HepG2 (cell line): ENCODE data around the gene MYL6B. TPM values are rescaled to one million over a fixed set of nuclear protein-coding genes. Genes with fewer than 3 reads are reported as not detected.
A peak's percentile ranks its signal among the peaks of the same experiment; 100 is the strongest.

Experiments
- ATAD3A ChIP-seq: sonication (generic); formaldehyde crosslinking; IDR thresholded peaks from 2 replicates; pipeline ENCODE4 v1.4.0; 2020; ENCODE audit warnings: missing genetic modification reagents
- ELF4 ChIP-seq: sonication (generic); formaldehyde crosslinking; IDR thresholded peaks from 2 replicates; pipeline ENCODE4 v1.5.0; 2020; ENCODE audit warnings: missing genetic modification reagents, mild to moderate bottlenecking, moderate library complexity, borderline replicate concordance
- ETV5 ChIP-seq: IDR thresholded peaks from 2 replicates; pipeline ENCODE4 v1.6.1; 2018; ENCODE audit warnings: missing biosample characterization, missing genetic modification reagents, inconsistent platforms, borderline replicate concordance
- FOXC1 ChIP-seq: sonication (generic); formaldehyde crosslinking; IDR thresholded peaks from 2 replicates; pipeline ENCODE4 v1.8.0; 2022; ENCODE audit warnings: mild to moderate bottlenecking, missing genetic modification reagents, borderline replicate concordance
- FOXK1 ChIP-seq: sonication (generic); formaldehyde crosslinking; IDR thresholded peaks from 2 replicates; pipeline ENCODE4 v1.4.0; 2020; ENCODE audit warnings: low read depth, missing genetic modification reagents, borderline replicate concordance
- GPN1 ChIP-seq: sonication (generic); formaldehyde crosslinking; IDR thresholded peaks from 2 replicates; pipeline ENCODE4 v1.5.1; 2020; ENCODE audit warnings: missing genetic modification reagents, borderline replicate concordance
- IRF2 ChIP-seq: IDR thresholded peaks from 2 replicates; pipeline ENCODE4 v1.6.1; 2018; ENCODE audit warnings: missing genetic modification reagents, missing compliant biosample characterization
- NFKB2 ChIP-seq: sonication (generic); formaldehyde crosslinking; IDR thresholded peaks from 2 replicates; pipeline ENCODE4 v1.4.0; 2020; ENCODE audit warnings: missing genetic modification reagents, borderline replicate concordance
- POLR2A ChIP-seq, 2 experiments: IDR thresholded peaks; 2 replicates each; pipeline ENCODE4 v1.6.1; 2011; ENCODE audit warnings: low read depth in 2 of 2, low read length in 2 of 2, mild to moderate bottlenecking in 1 of 2, moderate library complexity in 1 of 2; ENCODE audit not compliant: insufficient read depth in 1 of 2
- RELA ChIP-seq: sonication (generic); formaldehyde crosslinking; IDR thresholded peaks from 2 replicates; pipeline ENCODE4 v1.4.0; 2020; ENCODE audit warnings: missing genetic modification reagents
- SIN3B ChIP-seq: fragments of 150-350 bp; IDR thresholded peaks from 2 replicates; pipeline ENCODE4 v1.6.1; 2014; ENCODE audit warnings: low read length
- SMARCC2 ChIP-seq: fragments of 450-650 bp; IDR thresholded peaks from 2 replicates; pipeline ENCODE4 v1.6.1; 2017; ENCODE audit warnings: antibody characterized with exemption, mild to moderate bottlenecking
- THYN1 ChIP-seq: sonication (generic); formaldehyde crosslinking; IDR thresholded peaks from 2 replicates; pipeline ENCODE4 v1.8.1; 2023; ENCODE audit warnings: low read depth, mild to moderate bottlenecking, moderate library complexity, missing genetic modification reagents, borderline replicate concordance
- ZFP91 ChIP-seq: sonication (generic); formaldehyde crosslinking; IDR thresholded peaks from 2 replicates; pipeline ENCODE4 v1.9.0; 2022; ENCODE audit warnings: missing genetic modification reagents, mild to moderate bottlenecking, borderline replicate concordance
- ZNF660 ChIP-seq: sonication (generic); formaldehyde crosslinking; IDR thresholded peaks from 2 replicates; pipeline ENCODE4 v1.5.1; 2020; ENCODE audit warnings: mild to moderate bottlenecking, low read depth, missing genetic modification reagents, borderline replicate concordance
- ZNF773 ChIP-seq: sonication (generic); formaldehyde crosslinking; IDR thresholded peaks from 2 replicates; pipeline ENCODE4 v1.4.0; 2020; ENCODE audit warnings: missing genetic modification reagents, borderline replicate concordance
- polyA plus RNA-seq, 8 experiments: library from polyadenylated mRNA; depleted of rRNA in 3 of 8; stranded (reverse) in 7 of 8; unstranded in 1 of 8; fragments of >200 nt; fragmentation: Illumina TruSeq in 4 of 8; extraction: Trizol in 4 of 8; gene quantifications; 2 replicates each; pipeline versions ENCODE4 v1.2.1 to v1.2.3, GENCODE V29; 2011 to 2016; ENCODE audit warnings: low read depth in 4 of 8, missing spikeins in 1 of 8, mixed read lengths in 1 of 8; ENCODE audit not compliant: insufficient read depth in 1 of 8
- total RNA-seq, 5 experiments: library from RNA; depleted of rRNA; stranded (reverse); fragments of >200 nt; fragmentation: Illumina TruSeq; extraction: Trizol; gene quantifications; 2 replicates each; pipeline ENCODE4 v1.2.3, GENCODE V29; 2016; ENCODE audit warnings: low read depth in 1 of 5
- TF ChIP-seq, protein P1 (sequence below): sonication (generic); formaldehyde crosslinking; conservative IDR thresholded peaks from 2 replicates; pipeline ENCODE4 v1.4.0; 2020; ENCODE audit warnings: missing genetic modification reagents
- TF ChIP-seq, protein P2 (sequence below): sonication (generic); formaldehyde crosslinking; IDR thresholded peaks from 2 replicates; pipeline ENCODE4 v1.4.0; 2020; ENCODE audit warnings: missing genetic modification reagents, borderline replicate concordance
- TF ChIP-seq, protein P3 (sequence below): sonication (generic); formaldehyde crosslinking; IDR thresholded peaks from 2 replicates; pipeline ENCODE4 v1.4.0; 2020; ENCODE audit warnings: low read depth, missing genetic modification reagents

The MYL6B gene
- total and polyA plus RNA-seq, 2 of the 13 experiments (the other 11 are each of a cell fraction or from before 2014, with no cell fraction given) = 75.7 to 88.7 TPM

DNA sequence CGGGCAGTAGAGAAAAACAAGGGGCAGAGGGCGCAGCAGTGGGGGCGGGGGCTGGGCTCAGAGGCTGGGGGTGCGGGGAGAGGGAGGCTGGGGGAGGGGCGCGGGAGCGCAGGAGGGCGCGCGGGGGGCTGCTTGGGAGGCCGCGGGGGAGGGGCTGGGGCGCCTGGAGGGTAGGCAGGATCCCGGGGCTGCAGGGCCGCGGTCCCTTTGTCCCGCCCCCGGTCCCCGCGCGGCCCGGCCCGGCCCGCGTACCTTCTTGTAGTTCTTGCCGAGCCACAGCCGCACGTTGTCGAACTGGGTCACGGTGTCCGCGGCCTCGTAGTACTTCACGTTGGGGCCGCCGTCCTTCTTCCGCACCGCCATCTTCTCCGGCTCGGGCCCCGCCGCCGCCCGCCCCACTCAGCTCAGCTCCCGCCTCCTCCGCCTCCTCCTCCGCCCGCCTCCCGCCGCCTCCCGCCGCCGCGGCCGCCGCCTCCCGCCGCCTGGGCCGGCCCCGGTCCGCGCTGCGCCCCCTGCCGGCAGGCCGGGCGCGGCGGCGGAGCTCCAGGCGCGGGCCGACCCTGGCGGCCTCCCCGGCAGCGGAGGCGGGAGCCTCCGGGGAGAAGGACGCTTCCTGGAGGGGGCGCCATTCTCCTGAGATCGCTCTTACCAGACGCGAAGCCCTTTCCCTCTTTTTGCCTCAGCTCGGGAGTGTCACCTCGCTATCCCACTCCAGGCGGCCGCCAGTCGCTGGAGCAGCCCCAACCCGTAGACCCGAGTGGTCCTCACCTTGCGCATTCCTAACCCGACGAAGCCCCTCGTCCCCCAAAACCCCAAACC is 36.9 kb downstream of the MYL6B start, which contains the start of gene SMARCC2 (continued):
- TF ChIP-seq, protein P1, sequence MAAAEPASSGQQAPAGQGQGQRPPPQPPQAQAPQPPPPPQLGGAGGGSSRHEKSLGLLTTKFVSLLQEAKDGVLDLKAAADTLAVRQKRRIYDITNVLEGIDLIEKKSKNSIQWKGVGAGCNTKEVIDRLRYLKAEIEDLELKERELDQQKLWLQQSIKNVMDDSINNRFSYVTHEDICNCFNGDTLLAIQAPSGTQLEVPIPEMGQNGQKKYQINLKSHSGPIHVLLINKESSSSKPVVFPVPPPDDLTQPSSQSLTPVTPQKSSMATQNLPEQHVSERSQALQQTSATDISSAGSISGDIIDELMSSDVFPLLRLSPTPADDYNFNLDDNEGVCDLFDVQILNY (CRISPR knock-in tag) = no peak
- TF ChIP-seq, protein P2, sequence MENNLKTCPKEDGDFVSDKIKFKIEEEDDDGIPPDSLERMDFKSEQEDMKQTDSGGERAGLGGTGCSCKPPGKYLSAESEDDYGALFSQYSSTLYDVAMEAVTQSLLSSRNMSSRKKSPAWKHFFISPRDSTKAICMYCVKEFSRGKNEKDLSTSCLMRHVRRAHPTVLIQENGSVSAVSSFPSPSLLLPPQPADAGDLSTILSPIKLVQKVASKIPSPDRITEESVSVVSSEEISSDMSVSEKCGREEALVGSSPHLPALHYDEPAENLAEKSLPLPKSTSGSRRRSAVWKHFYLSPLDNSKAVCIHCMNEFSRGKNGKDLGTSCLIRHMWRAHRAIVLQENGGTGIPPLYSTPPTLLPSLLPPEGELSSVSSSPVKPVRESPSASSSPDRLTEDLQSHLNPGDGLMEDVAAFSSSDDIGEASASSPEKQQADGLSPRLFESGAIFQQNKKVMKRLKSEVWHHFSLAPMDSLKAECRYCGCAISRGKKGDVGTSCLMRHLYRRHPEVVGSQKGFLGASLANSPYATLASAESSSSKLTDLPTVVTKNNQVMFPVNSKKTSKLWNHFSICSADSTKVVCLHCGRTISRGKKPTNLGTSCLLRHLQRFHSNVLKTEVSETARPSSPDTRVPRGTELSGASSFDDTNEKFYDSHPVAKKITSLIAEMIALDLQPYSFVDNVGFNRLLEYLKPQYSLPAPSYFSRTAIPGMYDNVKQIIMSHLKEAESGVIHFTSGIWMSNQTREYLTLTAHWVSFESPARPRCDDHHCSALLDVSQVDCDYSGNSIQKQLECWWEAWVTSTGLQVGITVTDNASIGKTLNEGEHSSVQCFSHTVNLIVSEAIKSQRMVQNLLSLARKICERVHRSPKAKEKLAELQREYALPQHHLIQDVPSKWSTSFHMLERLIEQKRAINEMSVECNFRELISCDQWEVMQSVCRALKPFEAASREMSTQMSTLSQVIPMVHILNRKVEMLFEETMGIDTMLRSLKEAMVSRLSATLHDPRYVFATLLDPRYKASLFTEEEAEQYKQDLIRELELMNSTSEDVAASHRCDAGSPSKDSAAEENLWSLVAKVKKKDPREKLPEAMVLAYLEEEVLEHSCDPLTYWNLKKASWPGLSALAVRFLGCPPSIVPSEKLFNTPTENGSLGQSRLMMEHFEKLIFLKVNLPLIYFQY = peak; percentile 70
- TF ChIP-seq IRF2 (CRISPR knock-in tag) (0 out of 2 replicates have a peak, but pooled peaks have one; percentile 18), SIN3B (no peak), FOXC1 (CRISPR knock-in tag) (no peak), SMARCC2 (no peak), POLR2A (IDR thresholded peaks at IDR 0.05; ENCODE audit: insufficient read depth in 1 of 2, low read depth in 2 of 2, low read length in 2 of 2) (peak; percentile 29 to 46; a peak in 2 of 4 replicates), ZNF773 (no peak), ATAD3A (no peak), ZNF660 (CRISPR knock-in tag) (no peak), ZFP91 (peak; percentile 13; the same call in 1 of the 2 replicates), RELA (CRISPR knock-in tag) (no peak), NFKB2 (no peak), FOXK1 (0 out of 2 replicates have a peak, but pooled peaks have one; percentile 12), ETV5 (CRISPR knock-in tag) (no peak; the same call in 1 of the 2 replicates), ELF4 (CRISPR knock-in tag) (no peak), GPN1 (CRISPR knock-in tag) (no peak), THYN1 (CRISPR knock-in tag) (no peak)
- TF ChIP-seq, protein P3, sequence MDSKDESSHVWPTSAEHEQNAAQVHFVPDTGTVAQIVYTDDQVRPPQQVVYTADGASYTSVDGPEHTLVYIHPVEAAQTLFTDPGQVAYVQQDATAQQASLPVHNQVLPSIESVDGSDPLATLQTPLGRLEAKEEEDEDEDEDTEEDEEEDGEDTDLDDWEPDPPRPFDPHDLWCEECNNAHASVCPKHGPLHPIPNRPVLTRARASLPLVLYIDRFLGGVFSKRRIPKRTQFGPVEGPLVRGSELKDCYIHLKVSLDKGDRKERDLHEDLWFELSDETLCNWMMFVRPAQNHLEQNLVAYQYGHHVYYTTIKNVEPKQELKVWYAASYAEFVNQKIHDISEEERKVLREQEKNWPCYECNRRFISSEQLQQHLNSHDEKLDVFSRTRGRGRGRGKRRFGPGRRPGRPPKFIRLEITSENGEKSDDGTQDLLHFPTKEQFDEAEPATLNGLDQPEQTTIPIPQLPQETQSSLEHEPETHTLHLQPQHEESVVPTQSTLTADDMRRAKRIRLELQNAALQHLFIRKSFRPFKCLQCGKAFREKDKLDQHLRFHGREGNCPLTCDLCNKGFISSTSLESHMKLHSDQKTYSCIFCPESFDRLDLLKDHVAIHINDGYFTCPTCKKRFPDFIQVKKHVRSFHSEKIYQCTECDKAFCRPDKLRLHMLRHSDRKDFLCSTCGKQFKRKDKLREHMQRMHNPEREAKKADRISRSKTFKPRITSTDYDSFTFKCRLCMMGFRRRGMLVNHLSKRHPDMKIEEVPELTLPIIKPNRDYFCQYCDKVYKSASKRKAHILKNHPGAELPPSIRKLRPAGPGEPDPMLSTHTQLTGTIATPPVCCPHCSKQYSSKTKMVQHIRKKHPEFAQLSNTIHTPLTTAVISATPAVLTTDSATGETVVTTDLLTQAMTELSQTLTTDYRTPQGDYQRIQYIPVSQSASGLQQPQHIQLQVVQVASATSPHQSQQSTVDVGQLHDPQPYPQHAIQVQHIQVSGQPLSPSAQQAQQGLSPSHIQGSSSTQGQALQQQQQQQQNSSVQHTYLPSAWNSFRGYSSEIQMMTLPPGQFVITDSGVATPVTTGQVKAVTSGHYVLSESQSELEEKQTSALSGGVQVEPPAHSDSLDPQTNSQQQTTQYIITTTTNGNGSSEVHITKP = no peak
